GM12878 (cell line): ENCODE data around the gene RNU11.

Source experiments
- CREB1 ChIP-seq: IDR thresholded peaks from 2 replicates; pipeline ENCODE4 v1.6.1; 2012; ENCODE audit warnings: low read depth, mild to moderate bottlenecking, inconsistent platforms
- E2F4 ChIP-seq: IDR thresholded peaks from 2 replicates; pipeline ENCODE4 v1.6.1; 2012; ENCODE audit warnings: low read depth, low read length, improper control_type of control experiment
- EZH2 ChIP-seq: IDR thresholded peaks from 2 replicates; pipeline ENCODE4 v1.6.1; 2012; ENCODE audit warnings: low read depth, mild to moderate bottlenecking, control low read depth, inconsistent platforms, low read length, borderline replicate concordance; ENCODE audit not compliant: control insufficient read depth
- PAX8 ChIP-seq: fragments of 450-650 bp; IDR thresholded peaks from 2 replicates; pipeline ENCODE4 v1.6.1; 2017; ENCODE audit warnings: mild to moderate bottlenecking, moderate library complexity

- TF ChIP-seq CREB1 (no peak), PAX8 (no peak), E2F4 (no peak), EZH2 (no peak)
Measured at GRCh38 chr1:28604411-28604810, 44.0 kb upstream of the RNU11 start.
